ENCODE results near the gene PRELP.

PRELP gene

DNA sequence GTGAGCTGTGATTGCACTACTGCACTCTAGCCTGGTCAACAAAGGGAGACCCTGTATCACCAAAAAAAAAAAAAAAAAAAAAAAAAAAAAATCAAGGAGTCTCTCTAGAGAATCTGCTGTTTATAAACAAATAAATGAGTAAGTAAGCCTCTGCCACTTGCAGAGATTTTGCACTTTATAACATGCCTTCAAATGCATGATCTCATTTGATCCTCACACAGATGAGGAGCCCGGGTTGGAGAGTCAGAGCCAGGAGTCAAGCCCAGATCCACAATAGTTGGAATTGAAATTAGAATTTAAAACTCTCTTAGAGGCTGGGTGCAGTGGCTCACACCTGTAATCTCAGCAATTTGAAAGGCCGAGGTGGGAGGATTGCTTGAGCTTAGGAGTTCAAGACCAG lies 4.0 kb downstream of the PRELP start:
- no peak for DNase-seq

DNA sequence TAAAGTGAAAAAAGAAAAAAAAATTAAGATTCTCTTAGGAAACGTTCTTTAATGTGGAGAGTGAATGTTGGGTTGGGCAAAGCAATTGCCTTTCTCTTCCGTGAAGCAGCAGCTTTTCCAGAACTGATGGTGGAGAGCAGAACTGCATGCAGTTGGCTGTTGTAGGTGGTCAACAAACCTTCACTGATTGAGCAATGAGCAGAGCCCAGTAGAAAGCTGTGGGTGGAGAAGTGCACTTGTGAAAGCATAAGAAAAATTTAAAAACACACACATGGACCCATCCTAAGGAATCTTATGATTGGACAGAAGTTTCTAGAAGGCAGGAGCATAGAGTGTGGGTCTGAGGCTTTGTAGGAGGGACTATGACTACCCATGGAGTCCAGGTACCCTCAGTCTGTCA lies 4.5 kb downstream of the PRELP start:
- no peak for DNase-seq

DNA sequence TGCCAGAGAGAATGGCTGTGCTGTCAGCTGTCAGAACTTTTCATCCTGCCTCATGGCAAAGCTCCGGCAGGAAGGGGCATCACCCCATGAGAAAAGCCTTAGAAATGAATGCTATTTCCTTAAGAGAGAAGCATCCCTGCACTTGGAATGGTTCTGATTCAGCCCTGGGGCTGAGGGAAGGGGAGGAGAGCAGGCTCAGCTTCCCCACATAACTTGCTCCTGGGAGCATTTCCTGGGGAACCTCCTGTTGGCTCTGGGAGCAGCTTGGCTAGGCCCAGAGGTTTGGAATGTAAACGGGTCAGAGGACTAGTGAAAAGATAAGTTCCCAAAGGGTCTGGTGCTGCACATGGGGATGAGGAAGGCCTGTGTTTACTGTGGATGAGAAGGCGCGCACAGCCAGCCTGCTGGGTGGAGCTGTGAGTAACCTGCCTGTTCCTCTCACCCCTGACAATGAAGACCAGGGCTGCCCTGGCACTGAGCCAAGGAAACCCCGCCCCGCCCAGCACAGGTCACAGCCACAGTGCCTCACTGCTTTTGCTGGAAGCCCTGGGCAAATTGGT lies 5.0 kb downstream of the PRELP start:
- DNase-seq = peak; percentile 53 to 84

DNA sequence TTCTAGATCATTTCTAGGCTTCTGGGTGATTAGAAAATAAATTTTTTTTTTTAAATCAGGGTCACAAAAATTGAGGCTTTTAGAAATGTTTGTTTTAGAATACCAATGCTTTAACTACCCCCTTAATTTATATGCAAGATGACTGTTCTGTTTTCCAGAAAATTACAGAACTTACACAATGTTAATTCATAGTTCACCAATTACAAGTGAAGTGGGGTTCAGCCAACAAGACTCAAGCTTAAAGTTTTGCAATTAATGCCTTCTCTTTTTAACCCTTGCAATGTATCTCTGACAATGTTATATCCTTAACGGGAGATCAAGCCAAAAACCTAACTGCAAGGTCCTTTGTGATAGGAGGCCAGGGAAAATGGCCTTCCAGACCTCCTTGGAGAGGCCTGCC lies 5.6 kb downstream of the PRELP start:
- DNase-seq = no peak

DNA sequence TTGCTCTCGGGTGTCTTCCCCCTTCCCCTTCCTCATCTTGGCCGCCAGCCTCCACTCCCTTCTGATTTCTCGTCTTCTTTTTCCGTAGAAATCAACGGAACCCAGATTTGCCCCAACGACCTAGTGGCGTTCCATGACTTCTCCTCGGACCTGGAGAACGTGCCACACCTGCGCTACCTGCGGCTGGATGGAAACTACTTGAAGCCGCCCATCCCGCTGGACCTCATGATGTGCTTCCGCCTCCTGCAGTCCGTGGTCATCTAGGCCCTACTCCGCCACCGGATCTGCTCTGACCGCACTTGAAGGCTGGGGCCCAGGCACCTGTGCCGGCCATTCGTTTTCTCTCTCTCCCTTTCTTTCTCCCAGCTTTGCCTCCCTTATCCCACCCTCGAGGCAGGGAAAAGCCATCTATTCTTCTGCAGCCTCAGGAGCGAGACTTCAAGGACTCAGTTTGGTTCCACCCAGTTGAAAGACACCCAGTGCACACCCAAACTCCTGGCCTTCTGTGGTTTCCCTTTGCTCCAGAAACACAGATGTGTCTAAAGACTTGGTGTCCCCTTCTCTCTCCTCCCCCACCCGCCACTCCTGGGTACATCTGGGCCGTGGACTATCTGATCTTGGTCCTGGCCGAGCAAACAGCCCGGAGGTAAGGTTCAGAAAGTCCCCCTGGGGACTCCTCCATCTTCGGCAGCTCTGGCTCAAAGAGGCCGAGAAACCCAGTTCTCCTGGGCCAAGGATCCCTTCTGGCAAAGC lies 11.2 kb downstream of the PRELP start:
- DNase-seq = no peak

DNA sequence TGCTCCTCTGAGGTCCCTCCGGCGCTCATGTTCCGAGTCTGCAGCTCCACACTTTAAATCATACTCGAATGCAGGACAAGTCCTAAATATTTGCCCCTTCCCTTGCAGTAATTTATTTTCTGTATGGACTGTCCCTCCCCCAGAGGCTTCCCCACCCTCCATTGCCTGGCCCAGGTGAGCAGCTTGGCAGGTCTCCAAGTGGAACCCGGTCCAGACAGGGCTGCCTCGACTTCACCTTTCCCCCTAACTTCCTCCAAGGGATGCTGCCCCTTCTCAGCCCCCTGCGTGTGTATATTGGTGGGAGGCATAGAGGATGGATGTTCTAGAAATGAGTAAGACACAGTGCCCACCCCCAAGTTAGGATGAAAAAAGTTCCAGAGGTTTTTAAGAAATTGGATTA lies 12.9 kb downstream of the PRELP start:
- no peak for DNase-seq

DNA sequence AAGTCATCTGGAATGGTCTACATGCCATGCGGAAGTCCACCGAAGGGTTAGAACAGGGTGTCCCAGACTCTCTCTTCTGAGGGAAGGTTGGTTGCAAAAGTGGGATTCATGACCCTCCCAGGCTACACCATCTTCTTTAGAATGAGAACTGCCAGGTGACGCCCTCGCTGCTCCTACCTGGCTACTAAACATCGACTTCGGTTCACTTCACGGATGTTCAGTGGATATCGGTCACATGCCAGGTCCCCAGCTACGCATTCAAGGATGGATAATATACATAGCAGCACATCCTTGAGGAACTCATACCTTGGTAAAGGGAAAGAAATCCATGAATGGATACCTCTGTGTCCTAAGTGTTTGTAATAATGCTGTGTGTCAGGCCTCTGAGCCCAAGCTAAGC lies 15.0 kb downstream of the PRELP start:
- DNase-seq = no peak

DNA sequence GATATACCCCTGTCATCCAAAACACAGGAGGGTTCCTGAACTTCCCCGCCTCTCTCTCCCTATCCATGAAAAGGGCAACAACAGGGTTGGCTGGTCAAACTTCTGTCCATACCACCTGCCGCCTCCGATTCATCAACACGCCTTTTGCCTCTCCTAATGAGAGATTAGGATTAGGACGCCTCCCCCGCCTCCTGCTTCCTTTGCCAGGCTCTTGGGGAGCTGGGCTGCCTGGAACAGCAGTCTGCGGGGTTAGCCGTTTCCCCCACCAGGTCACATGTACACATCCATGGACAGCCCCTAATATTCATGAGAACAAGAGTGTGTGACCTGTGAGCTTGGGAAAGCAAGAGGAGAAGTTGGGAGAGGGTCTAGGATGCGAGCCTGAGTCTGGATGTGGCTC lies 16.1 kb downstream of the PRELP start:
- DNase-seq = no peak

DNA sequence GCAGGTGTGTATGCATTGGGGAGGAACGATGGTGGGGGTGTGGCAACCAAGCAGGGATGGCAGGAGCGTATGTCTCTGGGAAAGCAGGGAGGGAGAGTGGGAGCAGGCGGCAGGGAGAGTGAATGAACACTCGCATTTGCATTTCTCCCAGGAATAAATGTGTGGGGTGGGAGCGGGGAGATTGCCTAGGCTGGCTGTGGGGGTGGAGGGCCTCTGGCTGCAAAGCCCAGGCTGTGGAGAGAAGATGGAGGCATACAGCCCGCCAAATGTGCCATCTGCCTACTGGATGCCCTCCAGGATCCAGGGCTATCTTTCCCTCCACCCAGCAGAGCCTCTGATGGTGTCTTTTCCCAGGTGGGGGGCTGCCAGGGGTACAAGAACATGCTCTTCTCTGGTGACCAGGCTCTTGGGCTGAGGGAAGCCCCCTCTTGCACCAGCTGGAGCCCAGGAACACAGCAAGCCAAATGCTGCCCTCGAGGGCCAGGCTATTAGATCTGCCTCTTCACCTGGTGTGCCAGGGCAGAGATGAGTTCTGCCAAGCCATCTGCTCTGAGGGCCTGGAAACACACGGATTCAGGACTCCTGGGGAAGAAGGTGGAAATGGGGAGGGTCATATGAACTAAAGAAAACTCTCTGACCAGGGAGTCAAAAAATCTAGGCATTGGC lies 16.6 kb downstream of the PRELP start:
- DNase-seq = no peak

DNA sequence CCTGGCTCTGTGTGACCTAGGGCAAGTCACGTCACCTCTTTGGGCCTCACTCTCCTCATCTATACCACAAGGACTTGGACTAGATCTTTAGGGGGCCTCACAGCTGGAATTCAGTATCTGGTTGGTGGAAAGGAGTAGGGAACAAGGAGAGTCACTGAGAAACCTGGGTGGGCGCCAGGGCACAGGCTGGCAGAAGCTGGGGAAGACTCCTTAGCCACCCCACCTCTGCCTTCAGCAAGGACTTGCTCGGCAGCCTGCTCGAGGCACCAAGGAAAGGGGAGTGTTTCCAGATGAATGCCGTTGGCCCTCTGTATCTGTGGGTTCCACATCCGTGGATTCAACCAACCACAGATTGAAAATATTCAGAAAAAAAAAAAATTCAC lies 17.1 kb downstream of the PRELP start:
- no peak for DNase-seq

DNA sequence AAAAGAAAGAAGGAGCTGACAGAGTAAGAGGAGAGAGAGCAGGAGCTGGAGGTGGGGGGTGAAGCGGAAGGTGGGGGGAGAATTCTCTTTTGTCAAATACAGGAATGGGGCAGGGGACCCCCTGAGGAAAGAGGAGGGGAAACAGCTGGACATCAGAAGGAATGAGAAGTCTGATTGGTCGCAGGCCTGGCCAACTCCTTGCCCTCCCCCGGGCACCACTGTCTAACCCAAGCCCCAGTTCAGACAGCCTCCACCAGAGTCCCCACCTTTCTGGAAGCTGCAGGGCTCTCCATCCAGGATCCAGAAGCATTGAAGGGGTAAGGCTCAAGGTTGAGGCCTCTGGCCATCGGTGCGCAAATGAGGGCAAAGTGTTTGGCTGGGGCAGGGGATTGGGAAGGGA lies 18.3 kb downstream of the PRELP start, which contains the start of gene OPTC:
TSS of gene OPTC (plus strand) at position 253 of the 400 bp plus-strand sequence. CDS start 1,853 bp downstream, outside the sequence.
- no peak for DNase-seq

DNA sequence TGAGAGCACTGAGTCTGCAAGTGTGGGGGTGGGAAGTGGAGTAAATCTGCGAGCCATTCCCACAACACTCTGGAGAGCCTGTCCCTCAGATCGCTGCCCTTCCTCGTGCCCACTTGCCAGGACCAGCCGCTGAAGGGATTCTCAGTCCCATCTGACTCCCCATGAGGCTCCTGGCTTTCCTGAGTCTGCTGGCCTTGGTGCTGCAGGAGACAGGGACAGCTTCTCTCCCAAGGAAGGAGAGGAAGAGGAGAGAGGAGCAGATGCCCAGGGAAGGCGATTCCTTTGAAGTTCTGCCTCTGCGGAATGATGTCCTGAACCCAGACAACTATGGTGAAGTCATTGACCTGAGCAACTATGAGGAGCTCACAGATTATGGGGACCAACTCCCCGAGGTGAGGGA lies 20.2 kb downstream of the PRELP start:
- DNase-seq = no peak

DNA sequence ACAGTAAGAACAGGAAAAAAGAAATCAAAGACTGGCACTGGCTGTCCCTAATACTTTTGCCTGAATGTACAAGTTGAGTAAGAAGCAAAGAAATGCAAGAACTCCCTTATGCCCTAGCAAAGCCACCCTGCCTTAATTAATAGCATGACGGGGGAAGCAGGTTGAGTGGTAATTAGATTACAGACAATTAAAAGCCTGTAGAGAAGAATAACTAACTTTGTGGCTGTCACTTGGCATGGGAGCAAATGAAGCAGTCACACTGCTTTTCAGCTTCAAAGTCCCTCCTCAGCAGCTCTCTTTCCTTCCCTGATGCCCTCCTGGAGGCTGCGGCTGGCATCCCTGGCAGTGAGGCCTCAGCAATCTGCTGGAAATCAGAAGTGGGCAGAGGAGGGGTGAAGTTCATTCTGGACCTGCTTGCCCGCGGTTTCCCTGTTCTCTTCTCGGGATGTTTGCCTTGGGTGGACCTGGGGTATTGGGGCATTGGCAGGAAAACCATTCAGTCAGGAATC lies 21.7 kb downstream of the PRELP start:
- DNase-seq = no peak

DNA sequence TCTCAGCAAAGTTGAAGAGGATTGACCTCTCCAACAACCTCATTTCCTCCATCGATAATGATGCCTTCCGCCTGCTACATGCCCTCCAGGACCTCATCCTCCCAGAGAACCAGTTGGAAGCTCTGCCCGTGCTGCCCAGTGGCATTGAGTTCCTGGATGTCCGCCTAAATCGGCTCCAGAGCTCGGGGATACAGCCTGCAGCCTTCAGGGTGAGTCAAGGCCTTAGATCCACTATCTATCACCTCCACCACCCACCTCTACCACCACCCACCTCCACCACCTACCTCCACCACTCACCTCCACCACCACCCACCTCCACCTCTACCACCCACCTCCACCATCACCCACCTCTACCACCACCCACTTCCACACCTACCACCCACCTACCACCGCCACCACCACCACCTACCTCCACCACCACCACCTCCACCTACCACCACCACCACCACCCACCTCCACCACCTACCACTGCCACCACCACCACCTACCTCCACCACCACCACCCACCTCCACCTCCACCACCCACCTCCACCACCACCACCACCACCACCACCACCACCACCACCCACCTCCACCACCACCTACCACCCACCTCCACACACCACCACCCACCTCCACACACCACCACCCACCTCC lies 24.2 kb downstream of the PRELP start:
- DNase-seq = no peak

DNA sequence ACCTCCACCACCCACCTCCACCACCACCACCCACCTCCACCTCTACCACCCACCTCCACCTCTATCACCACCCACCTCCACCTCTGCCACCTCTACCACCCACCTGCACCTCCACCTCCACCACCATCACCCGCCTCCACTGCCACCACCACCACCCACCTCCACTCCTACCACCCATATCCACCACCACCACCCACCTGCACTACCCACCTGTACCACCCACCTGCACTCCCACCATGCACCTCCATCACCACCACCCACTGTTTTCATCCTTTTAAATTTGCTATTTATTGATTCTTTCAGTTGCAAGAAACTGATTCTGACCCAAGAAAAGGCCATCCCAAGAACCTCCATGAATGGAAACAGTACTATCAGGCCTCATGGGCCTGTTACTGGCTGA lies 24.7 kb downstream of the PRELP start:
- DNase-seq = no peak

DNA sequence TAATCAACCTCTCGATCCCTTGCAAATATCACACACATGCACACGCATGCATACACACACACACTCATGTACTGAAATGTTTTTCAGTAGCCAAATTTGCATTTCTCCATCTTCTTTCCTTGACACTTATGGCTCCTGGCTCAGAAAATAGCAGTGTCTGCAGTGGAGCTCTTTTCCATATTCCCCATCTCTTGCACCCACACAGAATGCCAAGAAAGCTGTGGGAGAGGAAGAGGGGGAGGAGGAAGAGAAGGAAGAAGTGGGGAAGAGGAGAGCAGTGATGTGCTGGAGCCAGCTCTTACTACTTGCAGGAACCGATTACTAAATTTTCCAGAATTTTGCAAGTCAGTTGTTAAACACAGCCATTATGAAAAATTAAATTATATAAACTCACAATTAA lies 28.2 kb downstream of the PRELP start:
- no peak for DNase-seq

DNA sequence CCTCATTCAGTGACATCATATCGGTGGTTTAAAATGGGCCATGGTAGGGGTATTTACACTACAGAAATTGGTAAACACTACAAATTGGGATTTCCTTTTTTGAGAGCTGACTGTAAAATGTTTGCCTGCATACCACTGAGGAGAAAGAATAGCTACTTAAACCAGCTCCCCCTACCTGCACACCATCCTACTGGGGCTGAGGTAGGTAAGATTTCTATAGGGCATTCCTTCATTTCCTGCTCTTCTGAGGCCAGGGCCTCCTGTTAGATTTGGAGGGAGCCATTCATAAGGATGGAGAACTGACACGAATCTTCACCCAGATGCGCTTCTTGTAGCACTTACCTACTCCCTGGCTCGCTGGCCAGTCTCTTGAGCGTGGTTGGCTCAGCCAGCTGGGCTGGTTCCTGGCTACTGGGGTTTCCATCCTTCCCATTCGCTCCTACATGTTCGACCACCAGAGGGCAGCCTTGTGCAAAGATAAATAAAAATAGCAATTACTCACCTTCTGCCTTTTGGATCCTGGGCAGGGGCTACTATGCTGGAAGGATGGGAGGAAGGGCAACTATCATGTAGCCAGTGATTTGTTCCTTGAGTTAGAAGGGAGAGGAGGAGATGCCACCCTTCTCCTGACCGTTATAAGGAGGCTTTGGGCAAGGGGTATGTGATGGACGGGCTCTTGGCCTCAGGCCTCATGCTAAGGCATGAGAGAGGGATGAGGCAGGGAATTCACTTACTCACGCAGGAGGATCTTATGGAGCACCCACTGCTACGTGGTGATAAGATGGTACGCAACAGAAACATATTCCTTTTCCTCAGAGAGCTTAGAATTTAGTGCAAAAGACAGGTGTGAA lies 29.0 kb downstream of the PRELP start:
- DNase-seq = peak; percentile 4 to 52

DNA sequence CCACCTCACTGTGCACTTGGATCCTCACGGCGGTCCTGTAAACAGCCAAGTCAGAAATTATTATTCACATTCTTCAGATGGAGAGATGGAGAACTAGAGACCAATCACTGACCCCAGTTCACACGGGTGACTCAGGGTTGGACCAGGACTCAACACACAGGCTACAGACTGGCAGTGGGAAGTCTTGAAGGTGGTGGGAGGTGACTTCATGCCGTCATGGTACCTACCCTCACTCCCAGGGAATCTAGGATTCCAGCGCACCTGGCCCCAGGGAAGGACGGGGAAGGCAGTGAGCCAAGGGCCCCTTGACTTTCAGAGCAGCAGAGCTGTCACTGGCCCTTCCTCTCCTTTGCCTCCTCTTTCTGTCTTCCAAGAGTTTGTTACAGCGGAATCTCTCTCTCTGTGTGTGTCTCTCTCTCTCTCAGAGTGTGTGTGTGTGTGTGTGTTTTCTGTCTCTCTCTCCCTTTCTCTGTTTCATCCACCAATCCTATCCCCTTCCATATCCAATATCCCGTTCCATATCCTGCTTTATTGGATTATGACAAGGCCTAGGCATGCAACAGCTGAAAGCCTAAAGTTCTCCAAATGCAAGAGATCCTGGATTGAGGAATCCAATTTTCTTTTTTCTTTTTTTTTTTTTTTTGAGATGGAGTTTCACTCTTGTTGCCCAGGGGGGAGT lies 30.1 kb downstream of the PRELP start:
- no peak for DNase-seq

DNA sequence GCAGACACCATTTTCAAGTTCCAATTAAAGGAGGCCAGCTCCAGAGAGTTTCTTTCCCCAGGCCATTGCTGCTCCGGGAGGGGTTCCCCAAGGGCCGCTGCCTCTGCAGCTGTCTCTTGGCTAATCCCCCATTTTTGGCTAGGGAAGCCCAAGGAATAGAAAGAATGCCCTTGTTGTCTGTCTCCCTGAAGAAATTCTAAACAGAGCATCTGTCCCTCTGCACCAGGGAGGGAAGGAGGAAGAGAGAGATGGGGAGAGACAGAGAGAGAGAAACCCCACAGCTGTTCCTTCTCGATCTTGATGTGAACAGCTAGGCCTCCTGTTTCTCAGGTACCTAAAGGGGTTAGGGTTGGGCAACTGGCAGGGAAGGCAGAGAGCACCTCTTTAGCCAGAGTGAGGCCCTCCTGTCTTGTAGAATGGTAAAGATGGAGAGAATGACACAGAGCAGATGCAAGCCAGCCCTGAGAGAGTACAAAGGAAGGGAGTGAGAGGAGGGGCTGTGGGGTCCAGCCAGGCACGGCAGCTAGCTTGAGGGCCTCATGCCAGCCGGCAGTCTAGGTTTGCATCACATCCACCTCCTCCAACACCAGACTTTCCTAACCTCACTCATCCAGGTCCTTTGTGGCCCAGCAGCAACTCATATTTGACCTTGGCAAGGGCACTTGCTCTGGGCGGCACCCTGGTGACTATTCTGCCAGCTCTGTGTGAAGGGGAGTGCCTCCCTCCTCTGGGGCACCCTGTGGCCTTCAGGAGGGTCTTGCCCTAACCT lies 31.4 kb downstream of the PRELP start:
- no peak for DNase-seq

DNA sequence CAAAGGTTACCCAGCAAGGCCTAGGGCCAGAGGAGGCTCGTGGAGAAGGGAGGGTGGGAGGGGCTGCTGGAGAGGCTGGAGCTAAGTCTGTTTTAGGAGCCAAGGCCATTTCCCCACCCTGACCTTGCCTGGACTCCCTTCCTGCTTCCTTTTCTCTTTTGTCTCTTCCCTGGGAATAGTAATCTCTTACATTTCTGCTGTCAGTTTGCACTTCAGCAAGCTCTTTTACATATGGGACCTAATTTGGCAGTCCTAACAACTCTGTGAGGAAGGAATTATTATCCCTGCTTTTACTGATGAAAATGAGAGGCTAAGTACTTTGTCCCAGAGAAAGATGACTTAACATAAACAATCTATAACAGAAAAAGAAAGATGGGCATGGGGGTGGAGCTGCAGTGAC lies 32.2 kb downstream of the PRELP start:
- DNase-seq = no peak

DNA sequence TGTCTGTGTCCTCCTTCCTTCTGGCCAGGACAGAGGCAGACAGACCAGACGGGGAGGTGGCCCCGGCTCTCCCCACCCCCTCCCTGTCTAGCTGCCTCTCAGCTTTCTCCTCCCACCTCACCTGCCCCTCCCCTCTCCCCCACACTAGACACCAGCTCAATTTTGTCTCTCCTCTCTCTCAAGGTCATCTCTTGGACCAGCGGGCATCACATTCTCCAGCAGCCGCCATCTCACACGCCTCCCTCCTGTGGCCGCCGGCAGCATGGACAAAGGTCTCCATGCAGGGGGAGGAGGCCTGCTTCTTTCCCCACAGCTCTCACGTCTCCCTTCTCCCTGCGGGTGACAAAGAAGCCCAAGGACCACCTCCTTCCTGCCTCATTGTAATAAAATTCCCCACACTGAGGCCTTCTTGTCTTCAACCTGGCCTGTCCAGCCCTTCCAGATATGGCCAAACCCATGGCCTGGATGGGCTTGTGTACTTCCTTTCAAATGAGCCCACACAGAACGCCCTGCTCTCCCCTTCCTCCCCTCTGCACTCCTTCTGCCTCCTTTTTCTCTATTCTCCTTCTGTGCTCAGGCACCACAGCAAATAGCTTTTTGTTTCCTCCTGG lies 33.0 kb downstream of the PRELP start:
- DNase-seq = no peak
